SK-N-DZ (cell line): ENCODE measurements around the gene SEMA4D.

Source experiments
- DNase-seq: peaks from one replicate; pipeline ENCODE4 v3.0.0-alpha.2; 2015; ENCODE audit warnings: low spot score

SEMA4D gene

GRCh38 chr9:89502038-89502601 is 4.2 kb upstream of the SEMA4D start:
- peak; percentile 87 for DNase-seq

- no peak for DNase-seq
Observed at GRCh38 chr9:89501311-89501898, 3.5 kb upstream of the SEMA4D start.

- no peak for DNase-seq
Observed at GRCh38 chr9:89500008-89500407, 2.1 kb upstream of the SEMA4D start.

GRCh38 chr9:89498852-89499480 is 1.1 kb upstream of the SEMA4D start:
- DNase-seq = no peak

GRCh38 chr9:89497257-89497963 is 503 bp downstream of the SEMA4D start:
- DNase-seq = no peak

- DNase-seq = no peak
Observed at GRCh38 chr9:89496645-89497256, 1.2 kb downstream of the SEMA4D start.

GRCh38 chr9:89495824-89496560 is 1.9 kb downstream of the SEMA4D start:
- no peak for DNase-seq

GRCh38 chr9:89494199-89494598 is 3.7 kb downstream of the SEMA4D start:
- DNase-seq = no peak

- DNase-seq = no peak
Observed at GRCh38 chr9:89493671-89494070, 4.2 kb downstream of the SEMA4D start.

GRCh38 chr9:89493181-89493580 is 4.7 kb downstream of the SEMA4D start:
- no peak for DNase-seq

- DNase-seq = no peak
Observed at GRCh38 chr9:89492586-89492985, 5.3 kb downstream of the SEMA4D start.

- DNase-seq = no peak
Observed at GRCh38 chr9:89491694-89492093, 6.2 kb downstream of the SEMA4D start.

GRCh38 chr9:89489548-89490530 is 8.1 kb downstream of the SEMA4D start:
- DNase-seq = no peak

GRCh38 chr9:89488936-89489335 is 9.0 kb downstream of the SEMA4D start:
- no peak for DNase-seq

- DNase-seq = no peak
Observed at GRCh38 chr9:89488131-89488530, 9.8 kb downstream of the SEMA4D start.

- no peak for DNase-seq
Observed at GRCh38 chr9:89486681-89487080, 11.2 kb downstream of the SEMA4D start.

- no peak for DNase-seq
Observed at GRCh38 chr9:89484475-89485404, 13.2 kb downstream of the SEMA4D start.

GRCh38 chr9:89483592-89484474 is 14.1 kb downstream of the SEMA4D start:
- no peak for DNase-seq
